Suprapubic skin (tissue), 4 donors: Measurements from ENCODE around the gene TEKTIP1.

Source experiments
- POLR2A ChIP-seq, 2 donors: fragments of 450-650 bp; IDR thresholded peaks; one replicate each; pipeline ENCODE4 v1.6.1; 2017; ENCODE audit warnings: antibody characterized with exemption in 2 of 2, mild to moderate bottlenecking in 2 of 2, moderate library complexity in 2 of 2
- POLR2AphosphoS5 ChIP-seq, 3 donors: sonication (generic); formaldehyde crosslinking; IDR thresholded peaks; one replicate each; pipeline ENCODE4 v1.6.1; 2017; ENCODE audit warnings: antibody characterized with exemption in 3 of 3
- TF ChIP-seq, protein P1 (sequence below), 2 donors: fragments of 200-600 bp in 1 of 2; fragments of 450-650 bp in 1 of 2; sonication (generic) in 1 of 2; IDR thresholded peaks; one replicate each; pipeline ENCODE4 v1.5.1; 2016 to 2019; ENCODE audit warnings: antibody characterized with exemption in 2 of 2, mild to moderate bottlenecking in 1 of 2, moderate library complexity in 1 of 2

DNA sequence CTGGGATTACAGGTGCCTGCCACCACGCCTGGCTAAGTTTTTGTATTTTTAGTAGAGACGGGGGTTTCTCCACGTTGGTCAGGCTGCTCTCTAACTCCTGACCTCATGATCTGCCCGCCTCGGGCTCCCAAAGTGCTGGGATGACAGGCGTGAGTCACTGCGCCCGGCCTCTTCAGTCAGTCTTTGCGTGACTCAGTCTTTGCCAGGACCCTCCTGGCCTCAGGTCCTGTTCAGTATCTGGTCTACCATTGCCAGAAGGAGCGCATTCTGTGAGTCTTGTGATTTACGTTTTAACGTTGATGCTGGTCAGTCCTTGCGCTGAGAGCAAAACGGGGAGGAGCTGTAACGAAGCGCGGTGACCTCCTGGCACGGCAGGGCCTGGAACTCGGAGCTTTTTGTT, 26.2 kb downstream of the TEKTIP1 start:
- no peak for TF ChIP-seq POLR2A (IDR thresholded peaks at IDR 0.05)
- TF ChIP-seq, protein P1, sequence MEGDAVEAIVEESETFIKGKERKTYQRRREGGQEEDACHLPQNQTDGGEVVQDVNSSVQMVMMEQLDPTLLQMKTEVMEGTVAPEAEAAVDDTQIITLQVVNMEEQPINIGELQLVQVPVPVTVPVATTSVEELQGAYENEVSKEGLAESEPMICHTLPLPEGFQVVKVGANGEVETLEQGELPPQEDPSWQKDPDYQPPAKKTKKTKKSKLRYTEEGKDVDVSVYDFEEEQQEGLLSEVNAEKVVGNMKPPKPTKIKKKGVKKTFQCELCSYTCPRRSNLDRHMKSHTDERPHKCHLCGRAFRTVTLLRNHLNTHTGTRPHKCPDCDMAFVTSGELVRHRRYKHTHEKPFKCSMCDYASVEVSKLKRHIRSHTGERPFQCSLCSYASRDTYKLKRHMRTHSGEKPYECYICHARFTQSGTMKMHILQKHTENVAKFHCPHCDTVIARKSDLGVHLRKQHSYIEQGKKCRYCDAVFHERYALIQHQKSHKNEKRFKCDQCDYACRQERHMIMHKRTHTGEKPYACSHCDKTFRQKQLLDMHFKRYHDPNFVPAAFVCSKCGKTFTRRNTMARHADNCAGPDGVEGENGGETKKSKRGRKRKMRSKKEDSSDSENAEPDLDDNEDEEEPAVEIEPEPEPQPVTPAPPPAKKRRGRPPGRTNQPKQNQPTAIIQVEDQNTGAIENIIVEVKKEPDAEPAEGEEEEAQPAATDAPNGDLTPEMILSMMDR (IDR thresholded peaks at IDR 0.05): no peak
- no peak for TF ChIP-seq POLR2AphosphoS5 (IDR thresholded peaks at IDR 0.05)
